ENCODE data around the gene LATS1. TPM values are rescaled to one million over a fixed set of nuclear protein-coding genes. Genes with fewer than 3 reads are reported as not detected.

The LATS1 gene
- total RNA-seq, 1 donor from 2014 or later: 41.5 TPM

Other genes starting within 250 kb of the LATS1 start
- gene ZC3H12D, start 233.1 kb downstream of the LATS1 start, total RNA-seq: 1.6 TPM
- 37.4 TPM for gene PPIL4, start 172.1 kb downstream of the LATS1 start, total RNA-seq
- 49.7 TPM for gene GINM1, start 151.7 kb downstream of the LATS1 start, total RNA-seq
- 17.1 TPM for gene KATNA1, start 69.4 kb downstream of the LATS1 start, total RNA-seq
- gene NUP43, start 28.4 kb upstream of the LATS1 start, total RNA-seq: 28.4 TPM
- gene PCMT1, start 31.6 kb upstream of the LATS1 start, total RNA-seq: 97.7 TPM
- gene LRP11, start 146.3 kb upstream of the LATS1 start, total RNA-seq: 34.0 TPM
- 0.80 TPM for gene RAET1E, start 180.0 kb upstream of the LATS1 start, total RNA-seq
- 0.53 TPM for gene RAET1G, start 205.0 kb upstream of the LATS1 start, total RNA-seq
- 0.27 TPM for gene ULBP2, start 223.9 kb upstream of the LATS1 start, total RNA-seq
- gene ULBP1, start 245.8 kb upstream of the LATS1 start, total RNA-seq: not detected

All from sciatic nerve (tissue), 1 donor.